Lower leg skin (tissue), 3 donors: ENCODE data around the gene VPS4A.
"Not testable (repeated sequence)": the region's sequence is repeated elsewhere in the genome, so short reads cannot be mapped to it uniquely, and the experiment has no call there.

Experiments used
- CTCF ChIP-seq, 3 donors: fragments of 450-650 bp; IDR thresholded peaks; one replicate each; pipeline ENCODE4 v1.5.1; 2016; ENCODE audit warnings: antibody characterized with exemption in 3 of 3, mild to moderate bottlenecking in 3 of 3, moderate library complexity in 2 of 3
- POLR2A ChIP-seq, 2 donors: fragments of 450-650 bp; IDR thresholded peaks; one replicate each; pipeline ENCODE4 v1.6.1; 2016 to 2017; ENCODE audit warnings: antibody characterized with exemption in 2 of 2, mild to moderate bottlenecking in 1 of 2, moderate library complexity in 1 of 2

DNA sequence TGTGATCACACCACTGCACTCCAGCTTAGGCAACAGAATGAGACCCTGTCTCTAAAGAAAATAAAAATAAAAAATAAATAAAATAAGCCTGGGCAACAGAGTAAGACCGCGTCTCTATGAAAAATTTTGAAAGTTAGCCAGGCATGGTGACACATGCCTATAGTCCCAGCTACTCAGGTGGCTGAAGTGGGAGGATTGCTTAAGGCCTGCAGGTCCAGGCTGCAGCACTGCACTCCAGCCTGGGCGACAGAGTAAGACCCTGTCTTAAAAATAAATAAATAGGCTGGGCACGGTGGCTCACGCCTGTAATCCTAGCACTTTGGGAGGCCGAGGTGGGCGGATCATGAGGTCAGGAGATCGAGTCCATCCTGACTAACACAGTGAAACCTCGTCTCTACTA is 19.5 kb upstream of the VPS4A start:
- not testable (repeated sequence) for TF ChIP-seq CTCF, POLR2A (IDR thresholded peaks at IDR 0.05)
